Urothelium cell line (cell line): ENCODE data around the gene PLEKHG2.
"Not testable (repeated sequence)": the region's sequence is repeated elsewhere in the genome, so short reads cannot be mapped to it uniquely, and the experiment has no call there.

ENCODE experiments used
- DNase-seq: peaks from one replicate; pipeline ENCODE4 v3.0.0; 2011; ENCODE audit warnings: low spot score, mixed read lengths
- FAIRE-seq: peaks from 2 replicates; lab custom pipeline; 2011; peaks lifted over from hg19 to GRCh38; lab: Jason Lieb, UNC

PLEKHG2 gene

GRCh38 chr19:39412100-39412866 lies at the start of gene PLEKHG2:
Gene PLEKHG2, plus strand, starts transcription at chr19:39412669. Its CDS starts 1,418 bp downstream, at chr19:39414087.
- FAIRE-seq (no peak), DNase-seq (peak; percentile 94)

GRCh38 chr19:39362682-39363657 lies 49.5 kb upstream of the PLEKHG2 start:
- FAIRE-seq (no peak), DNase-seq (no peak)

GRCh38 chr19:39363901-39364457 lies 48.5 kb upstream of the PLEKHG2 start:
- DNase-seq (no peak), FAIRE-seq (no peak)

- DNase-seq: no peak
- FAIRE-seq: no peak
Measured at GRCh38 chr19:39365531-39365930, 46.9 kb upstream of the PLEKHG2 start.

GRCh38 chr19:39369200-39369599 lies 43.3 kb upstream of the PLEKHG2 start:
- no peak for FAIRE-seq
- DNase-seq: no peak

GRCh38 chr19:39370735-39371134 lies 41.7 kb upstream of the PLEKHG2 start:
- no peak for DNase-seq
- no peak for FAIRE-seq

- DNase-seq: no peak
Measured at GRCh38 chr19:39372047-39372802, 40.2 kb upstream of the PLEKHG2 start.

GRCh38 chr19:39372941-39373340 lies 39.5 kb upstream of the PLEKHG2 start:
- DNase-seq (no peak), FAIRE-seq (no peak)

More at GRCh38 chr19:39372047-39372802, 40.2 kb upstream of the PLEKHG2 start:
- FAIRE-seq: no peak

GRCh38 chr19:39375929-39376328 lies 36.5 kb upstream of the PLEKHG2 start:
- no peak for FAIRE-seq

GRCh38 chr19:39377373-39378362 lies 34.8 kb upstream of the PLEKHG2 start:
- FAIRE-seq: no peak
- no peak for DNase-seq

More at GRCh38 chr19:39375929-39376328, 36.5 kb upstream of the PLEKHG2 start:
- no peak for DNase-seq

GRCh38 chr19:39379366-39379765 lies 33.1 kb upstream of the PLEKHG2 start:
- not testable (repeated sequence) for DNase-seq, FAIRE-seq

- FAIRE-seq (no peak), DNase-seq (no peak)
Measured at GRCh38 chr19:39379865-39380396, 32.5 kb upstream of the PLEKHG2 start.

GRCh38 chr19:39380521-39381502 lies 31.7 kb upstream of the PLEKHG2 start:
- DNase-seq (no peak), FAIRE-seq (no peak)

- no peak for DNase-seq
- FAIRE-seq: no peak
Measured at GRCh38 chr19:39381910-39382611, 30.4 kb upstream of the PLEKHG2 start.

- no peak for DNase-seq
- no peak for FAIRE-seq
Measured at GRCh38 chr19:39382991-39383828, 29.3 kb upstream of the PLEKHG2 start.

- FAIRE-seq: no peak
- DNase-seq: no peak
Measured at GRCh38 chr19:39384839-39385568, 27.5 kb upstream of the PLEKHG2 start.
